HG02870 (cell line): ENCODE results near the gene SV2C.
A peak's percentile ranks its signal among the peaks of the same experiment; 100 is the strongest.

Experiments
- ATAC-seq: cut with Tn5 transposase; IDR thresholded peaks from one replicate; pipeline ENCODE4 v1.9.1; 2021; ENCODE audit warnings: mild to moderate bottlenecking, moderate library complexity; ENCODE audit not compliant: unreplicated experiment

Gene SV2C

GRCh38 chr5:76099286-76099702, 16.1 kb downstream of the SV2C start:
- ATAC-seq, result peak; percentile 76

- peak; percentile 67 for ATAC-seq
Measured at GRCh38 chr5:76099756-76100155, 16.6 kb downstream of the SV2C start.

- no peak for ATAC-seq
Measured at GRCh38 chr5:76104027-76104426, 20.8 kb downstream of the SV2C start.

GRCh38 chr5:76106149-76106548, 23.0 kb downstream of the SV2C start:
- ATAC-seq, result no peak

GRCh38 chr5:76111477-76112174, 28.4 kb downstream of the SV2C start:
- ATAC-seq, result no peak

- no peak for ATAC-seq
Measured at GRCh38 chr5:76113103-76113502, 29.9 kb downstream of the SV2C start.

- ATAC-seq, result no peak
Measured at GRCh38 chr5:76114179-76114851, 31.1 kb downstream of the SV2C start.

GRCh38 chr5:76125346-76125745, 42.2 kb downstream of the SV2C start:
- no peak for ATAC-seq

- ATAC-seq, result no peak
Measured at GRCh38 chr5:76125888-76126287, 42.7 kb downstream of the SV2C start.

GRCh38 chr5:76134003-76134402, 50.8 kb downstream of the SV2C start:
- ATAC-seq, result no peak

- ATAC-seq, result no peak
Measured at GRCh38 chr5:76134646-76135045, 51.5 kb downstream of the SV2C start.

GRCh38 chr5:76137887-76138542, 54.8 kb downstream of the SV2C start:
- no peak for ATAC-seq

- no peak for ATAC-seq
Measured at GRCh38 chr5:76143884-76144283, 60.7 kb downstream of the SV2C start.

GRCh38 chr5:76144513-76145274, 61.5 kb downstream of the SV2C start:
- no peak for ATAC-seq

GRCh38 chr5:76145945-76146344, 62.8 kb downstream of the SV2C start:
- ATAC-seq, result no peak

GRCh38 chr5:76149636-76150035, 66.5 kb downstream of the SV2C start:
- no peak for ATAC-seq

GRCh38 chr5:76152161-76152560, 69.0 kb downstream of the SV2C start:
- ATAC-seq, result no peak

- no peak for ATAC-seq
Measured at GRCh38 chr5:76152700-76153099, 69.5 kb downstream of the SV2C start.

- no peak for ATAC-seq
Measured at GRCh38 chr5:76153271-76153670, 70.1 kb downstream of the SV2C start.

- ATAC-seq, result no peak
Measured at GRCh38 chr5:76154009-76154690, 71.0 kb downstream of the SV2C start.

GRCh38 chr5:76155536-76155935, 72.4 kb downstream of the SV2C start:
- ATAC-seq, result no peak
